AG09319 (cell line): ENCODE data around the gene TMEM30A.
A peak's percentile ranks its signal among the peaks of the same experiment; 100 is the strongest.

ENCODE experiments used
- DNase-seq: peaks from one replicate; pipeline ENCODE4 v3.0.0-alpha.2; 2010; ENCODE audit warnings: low read depth; ENCODE audit errors: extremely low read depth
- CTCF ChIP-seq: IDR thresholded peaks from 2 replicates; pipeline ENCODE4 v1.5.1; 2011; ENCODE audit warnings: low read depth, mild to moderate bottlenecking, inconsistent platforms, low read length, moderate library complexity

The TMEM30A gene

GRCh38 chr6:75213732-75214131 is 70.9 kb downstream of the TMEM30A start:
- no peak for DNase-seq
- TF ChIP-seq CTCF = no peak

GRCh38 chr6:75213112-75213511 is 71.5 kb downstream of the TMEM30A start:
- TF ChIP-seq CTCF = no peak
- DNase-seq = no peak

- no peak for TF ChIP-seq CTCF
- DNase-seq = no peak
Measured at GRCh38 chr6:75211920-75212590, 72.5 kb downstream of the TMEM30A start.

- peak; percentile 71 for TF ChIP-seq CTCF
- no peak for DNase-seq
Measured at GRCh38 chr6:75210885-75211739, 73.5 kb downstream of the TMEM30A start.

- no peak for TF ChIP-seq CTCF
- no peak for DNase-seq
Measured at GRCh38 chr6:75209184-75209723, 75.3 kb downstream of the TMEM30A start.

- DNase-seq = no peak
- TF ChIP-seq CTCF = peak; percentile 89
Measured at GRCh38 chr6:75208298-75209183, 76.1 kb downstream of the TMEM30A start.
